Parathyroid adenoma (tissue), 2 donors: Measurements from ENCODE around the gene DNM3.

Experiments used
- H2AFZ ChIP-seq: fragments of 300-600 bp; sonication (generic); one replicate; pipeline ENCODE4 v1.7.0; 2017; ENCODE audit warnings: antibody characterized with exemption, mild to moderate bottlenecking
- H3K27ac ChIP-seq: fragments of 300-600 bp; sonication (generic); one replicate; pipeline ENCODE4 v1.7.0; 2017
- H3K27me3 ChIP-seq: fragments of 300-600 bp; sonication (generic); one replicate; pipeline ENCODE4 v1.7.0; 2017; ENCODE audit warnings: low read length; ENCODE audit not compliant: control insufficient read depth, insufficient read depth
- H3K36me3 ChIP-seq: fragments of 300-600 bp; sonication (generic); one replicate; pipeline ENCODE4 v1.7.0; 2017; ENCODE audit warnings: low read length; ENCODE audit not compliant: control insufficient read depth, insufficient read depth
- H3K4me1 ChIP-seq: fragments of 300-600 bp; sonication (generic); one replicate; pipeline ENCODE4 v1.7.0; 2017; ENCODE audit warnings: control low read depth
- H3K4me2 ChIP-seq: fragments of 300-600 bp; sonication (generic); one replicate; pipeline ENCODE4 v1.7.0; 2017; ENCODE audit warnings: low read length
- H3K4me3 ChIP-seq: fragments of 300-600 bp; sonication (generic); one replicate; pipeline ENCODE4 v1.7.0; 2017; ENCODE audit warnings: low read depth, low read length
- H3K79me2 ChIP-seq: fragments of 300-600 bp; sonication (generic); one replicate; pipeline ENCODE4 v1.7.0; 2017; ENCODE audit warnings: control low read depth
- H3K9ac ChIP-seq: fragments of 300-600 bp; sonication (generic); one replicate; pipeline ENCODE4 v1.7.0; 2017; ENCODE audit warnings: mild to moderate bottlenecking
- H3K9me3 ChIP-seq: fragments of 300-600 bp; sonication (generic); one replicate; pipeline ENCODE4 v1.7.0; 2017; ENCODE audit warnings: low read length; ENCODE audit not compliant: control insufficient read depth
- CTCF ChIP-seq: fragments of 300-600 bp; sonication (generic); IDR thresholded peaks from one replicate; pipeline ENCODE4 v1.7.0; 2017; ENCODE audit warnings: antibody characterized with exemption, mild to moderate bottlenecking
- donor health status: primary hyperparathyroidism.

DNM3 gene

GRCh38 chr1:172132836-172133235 lies 291.5 kb downstream of the DNM3 start:
- H3K79me2 ChIP-seq, result no peaks in the 10 kb centered on the region
- H2AFZ ChIP-seq, result no peak overlapping the region
- no peak for TF ChIP-seq CTCF
- H3K9ac ChIP-seq, result no peak overlapping the region
- no peaks in the 10 kb centered on the region for H3K4me1 ChIP-seq
- no peaks in the 10 kb centered on the region for H3K27me3 ChIP-seq
- no peak overlapping the region for H3K27ac ChIP-seq
- no peaks in the 10 kb centered on the region for H3K9me3 ChIP-seq
- no peaks in the 10 kb centered on the region for H3K36me3 ChIP-seq
- no peak overlapping the region for H3K4me3 ChIP-seq
- H3K4me2 ChIP-seq, result no peak overlapping the region

- no peaks in the 10 kb centered on the region for H3K27me3 ChIP-seq
- no peaks in the 10 kb centered on the region for H3K4me1 ChIP-seq
- no peaks in the 10 kb centered on the region for H3K9me3 ChIP-seq
- H3K4me2 ChIP-seq, result no peak overlapping the region
- no peaks in the 10 kb centered on the region for H3K36me3 ChIP-seq
- no peak for TF ChIP-seq CTCF
- H3K9ac ChIP-seq, result no peak overlapping the region
- no peak overlapping the region for H3K4me3 ChIP-seq
- H2AFZ ChIP-seq, result no peak overlapping the region
- H3K27ac ChIP-seq, result no peak overlapping the region
- H3K79me2 ChIP-seq, result no peaks in the 10 kb centered on the region
These were observed 292.9 kb downstream of the DNM3 start for GRCh38 chr1:172134087-172134731.

- no peaks in the 10 kb centered on the region for H3K9me3 ChIP-seq
- H3K36me3 ChIP-seq, result no peaks in the 10 kb centered on the region
- no peak overlapping the region for H3K4me3 ChIP-seq
- no peaks in the 10 kb centered on the region for H3K27me3 ChIP-seq
- no peaks in the 10 kb centered on the region for H3K79me2 ChIP-seq
- H3K4me2 ChIP-seq, result no peak overlapping the region
- no peak overlapping the region for H2AFZ ChIP-seq
- no peak overlapping the region for H3K9ac ChIP-seq
- peak; percentile 25 for TF ChIP-seq CTCF
- no peak overlapping the region for H3K27ac ChIP-seq
- H3K4me1 ChIP-seq, result no peaks in the 10 kb centered on the region
These were observed 293.9 kb downstream of the DNM3 start for GRCh38 chr1:172135076-172135672.

GRCh38 chr1:172135978-172136610 lies 294.8 kb downstream of the DNM3 start:
- Histone ChIP-seq H3K36me3 (no peaks in the 10 kb centered on the region), H3K4me3 (no peak overlapping the region), H3K4me1 (no peaks in the 10 kb centered on the region), H3K79me2 (no peaks in the 10 kb centered on the region), H2AFZ (no peak overlapping the region), H3K27ac (no peak overlapping the region), H3K9ac (no peak overlapping the region), H3K4me2 (no peak overlapping the region), H3K9me3 (no peaks in the 10 kb centered on the region), H3K27me3 (no peaks in the 10 kb centered on the region)
- TF ChIP-seq CTCF, result no peak
